Hepatocyte (in vitro differentiated cells): ENCODE data around the gene CCDC9B.

Source experiments
- CTCF ChIP-seq: fragments of 200-600 bp; sonication (generic); IDR thresholded peaks from 2 replicates; pipeline ENCODE4 v1.5.1; 2016; ENCODE audit warnings: antibody characterized with exemption, mild to moderate bottlenecking; ENCODE audit not compliant: poor library complexity
- EZH2 ChIP-seq: fragments of 200-600 bp; sonication (generic); IDR thresholded peaks from 2 replicates; pipeline ENCODE4 v1.6.1; 2016; ENCODE audit warnings: antibody characterized with exemption, mild to moderate bottlenecking, borderline replicate concordance

- TF ChIP-seq CTCF (no peak), EZH2 (no peak)
These were observed 13.3 kb downstream of the CCDC9B start for GRCh38 chr15:40327457-40327856.
